ENCODE measurements around the gene SLC7A4. TPM values are rescaled to one million over a fixed set of nuclear protein-coding genes. Genes with fewer than 3 reads are reported as not detected.

SLC7A4 gene
- total RNA-seq, 4 donors from 2014 or later, result 0.23 to 1.2 (median 0.37) TPM

DNA sequence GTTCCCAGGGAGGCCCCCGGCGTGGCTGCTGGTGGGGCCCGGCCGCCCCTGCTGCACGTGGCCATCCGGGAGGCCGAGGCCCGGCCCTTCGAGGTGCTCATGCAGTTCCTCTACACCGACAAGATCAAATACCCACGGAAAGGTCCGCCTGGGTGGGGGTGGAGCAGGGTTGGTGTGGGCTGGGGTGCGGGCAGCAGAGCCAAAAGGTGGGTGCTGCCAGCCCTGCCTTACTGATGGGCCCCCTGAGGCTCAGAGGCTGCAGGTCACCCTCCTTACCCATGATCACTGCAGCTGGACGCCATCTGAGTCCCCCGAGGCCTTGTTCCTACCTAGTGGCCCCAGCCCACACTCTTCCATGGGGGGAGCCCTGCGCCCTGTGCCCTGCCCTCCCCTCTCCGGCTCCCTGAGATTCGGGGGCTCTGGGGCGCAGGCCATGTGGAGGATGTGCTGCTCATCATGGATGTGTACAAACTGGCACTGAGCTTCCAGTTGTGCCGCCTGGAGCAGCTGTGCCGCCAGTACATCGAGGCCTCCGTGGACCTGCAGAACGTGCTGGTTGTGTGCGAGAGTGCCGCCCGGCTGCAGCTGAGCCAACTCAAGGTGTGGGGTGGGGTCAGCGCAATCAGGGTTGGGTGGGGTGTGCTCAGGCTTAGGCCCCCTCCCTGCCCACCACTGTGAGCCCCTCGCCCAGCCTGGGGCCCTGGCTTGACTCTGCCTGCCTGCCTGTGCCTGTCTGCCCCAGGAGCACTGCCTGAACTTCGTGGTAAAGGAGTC, 38.0 kb downstream of the SLC7A4 start:
- ATAC-seq, result no peak
- no CpG with 5 or more reads among the region's 30 CpGs for WGBS, 2 donors (ENCODE audit: low coverage in 1 of 2)
- H3K4me1 ChIP-seq, result peaks cover 0 to 13% (median 0%) of the 10 kb centered on the region in 3 donors
- no peaks in the 10 kb centered on the region for H3K9me3 ChIP-seq
- no peaks in the 10 kb centered on the region for H3K27me3 ChIP-seq
- TF ChIP-seq EP300 (IDR thresholded peaks at IDR 0.05) (no peak), POLR2A (IDR thresholded peaks at IDR 0.05) (no peak), POLR2AphosphoS5 (IDR thresholded peaks at IDR 0.05) (no peak)
- peaks cover 0 to 99% of the 10 kb centered on the region in 2 donors for H3K36me3 ChIP-seq
- H3K27ac ChIP-seq, result no peak overlapping the region
- H3K4me3 ChIP-seq, result no peak overlapping the region

DNA sequence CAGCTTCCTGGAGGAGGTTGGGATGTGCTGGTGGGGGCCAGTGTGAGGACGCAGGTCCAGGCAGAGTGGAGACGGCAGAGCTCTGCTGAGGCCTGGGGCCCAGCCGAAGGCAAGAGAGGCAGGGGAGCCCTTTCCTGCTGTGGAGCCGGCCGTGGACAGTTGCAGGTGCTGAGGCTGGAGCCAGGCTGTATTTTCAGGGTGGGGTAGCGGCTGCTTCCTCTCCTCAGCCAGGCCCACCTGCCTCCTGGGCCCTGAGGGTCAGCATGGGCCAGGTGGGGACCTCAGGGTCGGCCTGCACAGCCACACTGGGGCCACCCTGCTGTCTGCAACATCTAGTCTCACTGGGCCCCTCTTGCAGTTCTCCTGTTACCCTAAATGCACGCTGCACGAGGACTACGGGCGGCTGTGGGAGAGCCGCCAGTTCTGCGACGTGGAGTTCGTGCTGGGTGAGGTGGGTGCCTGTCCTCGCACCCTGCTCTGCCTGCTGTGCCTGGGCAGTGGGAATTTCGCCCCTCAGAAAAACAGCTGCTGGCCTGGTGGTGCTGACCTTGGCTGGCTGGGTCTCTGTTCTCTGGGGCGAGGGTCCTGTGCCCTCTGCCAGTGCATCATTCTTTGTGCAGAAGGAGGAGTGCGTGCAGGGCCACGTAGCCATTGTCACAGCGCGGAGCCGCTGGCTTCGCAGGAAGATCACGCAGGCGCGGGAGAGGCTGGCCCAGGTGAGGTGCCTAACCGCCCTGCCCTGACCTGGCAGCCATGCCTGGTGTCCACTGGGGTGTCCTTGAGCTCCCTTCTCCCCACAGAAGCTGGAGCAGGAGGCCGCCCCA, 38.8 kb downstream of the SLC7A4 start:
- Histone ChIP-seq H3K9me3 (no peaks in the 10 kb centered on the region), H3K36me3 (peaks cover 0 to 99% of the 10 kb centered on the region in 2 donors), H3K27me3 (no peaks in the 10 kb centered on the region), H3K4me3 (no peak overlapping the region), H3K4me1 (peaks cover 0 to 5% (median 0%) of the 10 kb centered on the region in 3 donors), H3K27ac (no peak overlapping the region)
- 80% methylated on average over 1 of the region's 29 CpGs; no CpG with 5 or more reads in 1 of the 2 donors for WGBS, 2 donors (ENCODE audit: low coverage in 1 of 2)
- ATAC-seq, result no peak
- TF ChIP-seq POLR2A (IDR thresholded peaks at IDR 0.05), result no peak
- no peak for TF ChIP-seq POLR2AphosphoS5 (IDR thresholded peaks at IDR 0.05)
- TF ChIP-seq CTCF (IDR thresholded peaks at IDR 0.05), result no peak
- no peak for TF ChIP-seq EP300 (IDR thresholded peaks at IDR 0.05)

DNA sequence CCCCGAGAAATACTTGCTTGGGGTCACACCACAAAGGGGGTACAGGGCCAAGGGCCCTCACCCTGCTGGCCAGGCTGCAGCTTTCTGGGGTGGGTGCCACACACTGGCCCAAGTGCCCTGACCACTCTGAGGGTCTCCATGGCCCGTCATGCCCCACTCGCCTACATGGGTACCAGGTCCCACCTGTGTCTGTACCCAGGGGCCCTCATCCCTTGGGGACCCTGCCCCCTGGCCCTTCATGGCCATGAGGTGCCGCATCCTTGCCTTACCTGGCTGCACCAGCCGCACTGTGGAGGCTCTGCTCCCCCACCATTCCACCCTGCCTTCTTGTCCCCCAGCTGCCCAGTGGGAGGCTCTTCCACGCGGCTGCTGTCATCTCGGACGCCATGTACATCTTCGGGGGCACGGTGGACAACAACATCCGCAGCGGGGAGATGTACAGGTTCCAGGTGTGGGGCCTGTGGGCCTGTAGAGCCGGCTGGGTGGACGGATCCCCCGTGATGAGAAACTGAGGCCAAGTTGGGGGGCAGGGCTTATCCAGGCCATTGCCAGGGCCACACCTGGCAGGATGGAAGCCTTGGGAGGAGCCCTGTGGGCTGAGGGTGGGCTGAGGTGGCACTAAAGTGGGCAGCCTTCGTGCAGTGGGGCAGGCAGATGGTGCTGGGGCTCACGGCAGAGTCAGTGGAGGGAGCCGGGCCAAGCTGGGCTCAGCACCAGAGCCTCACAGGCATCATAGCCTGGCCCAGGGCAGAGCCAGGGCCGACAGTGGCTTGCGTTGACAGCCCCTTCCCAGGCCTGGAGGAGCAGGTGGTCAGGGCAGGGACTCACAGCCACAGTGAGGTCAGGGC, 39.7 kb downstream of the SLC7A4 start:
- ATAC-seq, result no peak
- 86 to 100% methylated on average over 1 to 5 of the region's 21 CpGs for WGBS, 2 donors (ENCODE audit: low coverage in 1 of 2)
- no peaks in the 10 kb centered on the region for H3K4me1 ChIP-seq
- H3K9me3 ChIP-seq, result no peaks in the 10 kb centered on the region
- no peak for TF ChIP-seq POLR2AphosphoS5 (IDR thresholded peaks at IDR 0.05)
- no peak for TF ChIP-seq POLR2A (IDR thresholded peaks at IDR 0.05)
- no peak for TF ChIP-seq EP300 (IDR thresholded peaks at IDR 0.05)
- no peak for TF ChIP-seq CTCF (IDR thresholded peaks at IDR 0.05)
- H3K4me3 ChIP-seq, result no peak overlapping the region
- H3K36me3 ChIP-seq, result peaks cover 0 to 99% of the 10 kb centered on the region in 2 donors
- H3K27ac ChIP-seq, result no peak overlapping the region
- no peaks in the 10 kb centered on the region for H3K27me3 ChIP-seq

GRCh38 chr22:20992056-20992442, 40.3 kb downstream of the SLC7A4 start:
- whole genome bisulfite sequencing, 2 donors (ENCODE audit: low coverage in 1 of 2), result 72% methylated on average over 3 of the region's 7 CpGs; no CpG with 5 or more reads in 1 of the 2 donors
- ATAC-seq, result no peak
- Histone ChIP-seq H3K27me3 (no peaks in the 10 kb centered on the region), H3K4me3 (no peak overlapping the region), H3K9me3 (no peaks in the 10 kb centered on the region), H3K36me3 (peaks cover 0 to 99% of the 10 kb centered on the region in 2 donors), H3K4me1 (no peaks in the 10 kb centered on the region), H3K27ac (no peak overlapping the region)
- no peak for TF ChIP-seq POLR2AphosphoS5 (IDR thresholded peaks at IDR 0.05)
- no peak for TF ChIP-seq EP300 (IDR thresholded peaks at IDR 0.05)
- TF ChIP-seq CTCF (IDR thresholded peaks at IDR 0.05), result no peak
- no peak for TF ChIP-seq POLR2A (IDR thresholded peaks at IDR 0.05)

Measured in gastroesophageal sphincter (tissue), 4 donors.